ENCODE data around the gene MKI67.
"Not testable (repeated sequence)": the region's sequence is repeated elsewhere in the genome, so short reads cannot be mapped to it uniquely, and the experiment has no call there.

Gene MKI67

DNA sequence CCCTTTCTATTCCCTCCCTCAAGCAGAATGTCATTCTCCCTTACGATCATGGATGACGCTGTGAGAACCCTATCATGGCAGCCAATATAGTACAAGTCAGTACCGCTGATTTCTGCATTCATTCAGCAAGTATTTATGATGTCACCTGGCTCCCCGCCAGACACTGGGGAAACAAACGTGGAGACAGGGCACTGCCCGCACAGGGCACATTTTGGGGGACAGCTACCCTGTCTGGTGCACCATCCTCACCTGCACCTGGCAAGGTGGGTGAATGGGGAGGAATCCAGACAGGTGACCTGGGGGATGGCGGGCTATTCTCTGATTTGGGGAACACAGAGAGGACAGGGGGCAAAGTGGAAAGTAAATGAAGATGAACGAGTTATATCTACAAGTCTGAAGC, 28.4 kb downstream of the MKI67 start:
- no peak overlapping the region for H3K4me3 ChIP-seq
- no peaks in the 10 kb centered on the region for H3K27me3 ChIP-seq
- intact Hi-C loops (cut with DNase I; ENCODE audit: low total_unique reads) = loop anchor here (5.0 kb wide), 1 partner anchor 320 kb away; no protein-coding TSS in a partner anchor
- no peak for TF ChIP-seq CTCF (IDR thresholded peaks at IDR 0.05)
- H3K4me1 ChIP-seq = no peaks in the 10 kb centered on the region
- DNase-seq = no peak
- H3K9me3 ChIP-seq = no peaks in the 10 kb centered on the region
- no peak overlapping the region for H3K27ac ChIP-seq
- H3K36me3 ChIP-seq = no peaks in the 10 kb centered on the region

GRCh38 chr10:128096486-128097199, 29.6 kb downstream of the MKI67 start:
- no peaks in the 10 kb centered on the region for H3K36me3 ChIP-seq
- H3K27me3 ChIP-seq = no peaks in the 10 kb centered on the region
- no peak for TF ChIP-seq CTCF (IDR thresholded peaks at IDR 0.05)
- no peak overlapping the region for H3K27ac ChIP-seq
- H3K4me1 ChIP-seq = no peaks in the 10 kb centered on the region
- H3K9me3 ChIP-seq = no peaks in the 10 kb centered on the region
- intact Hi-C loops (cut with DNase I; ENCODE audit: low total_unique reads) = loop anchor here (5.0 kb wide), 1 partner anchor 321 kb away; no protein-coding TSS in a partner anchor
- no peak for DNase-seq
- H3K4me3 ChIP-seq = no peak overlapping the region

GRCh38 chr10:128095753-128096469, 30.3 kb downstream of the MKI67 start:
- no peaks in the 10 kb centered on the region for H3K9me3 ChIP-seq
- no peak for TF ChIP-seq CTCF (IDR thresholded peaks at IDR 0.05)
- no peaks in the 10 kb centered on the region for H3K4me1 ChIP-seq
- H3K36me3 ChIP-seq = no peaks in the 10 kb centered on the region
- no peak for DNase-seq
- H3K27me3 ChIP-seq = no peaks in the 10 kb centered on the region
- H3K4me3 ChIP-seq = no peak overlapping the region
- intact Hi-C loops (cut with DNase I; ENCODE audit: low total_unique reads) = loop anchor here (5.0 kb wide), 1 partner anchor 321 kb away; no protein-coding TSS in a partner anchor
- H3K27ac ChIP-seq = no peak overlapping the region

- H3K27me3 ChIP-seq = no peaks in the 10 kb centered on the region
- H3K27ac ChIP-seq = no peak overlapping the region
- intact Hi-C loops (cut with DNase I; ENCODE audit: low total_unique reads) = loop anchor here (5.0 kb wide), 1 partner anchor 322 kb away; no protein-coding TSS in a partner anchor
Observed at GRCh38 chr10:128095027-128095752, 31.0 kb downstream of the MKI67 start.

GRCh38 chr10:128094596-128094995, 31.6 kb downstream of the MKI67 start:
- H3K27me3 ChIP-seq; H3K36me3 ChIP-seq; H3K4me1 ChIP-seq; DNase-seq; H3K27ac ChIP-seq; H3K4me3 ChIP-seq; intact Hi-C loops (cut with DNase I; ENCODE audit: low total_unique reads); H3K9me3 ChIP-seq: not testable (repeated sequence)

More at GRCh38 chr10:128095027-128095752, 31.0 kb downstream of the MKI67 start:
- Histone ChIP-seq H3K4me3 (no peak overlapping the region), H3K4me1 (no peaks in the 10 kb centered on the region), H3K36me3 (no peaks in the 10 kb centered on the region), H3K9me3 (no peaks in the 10 kb centered on the region)
- DNase-seq = no peak
- no peak for TF ChIP-seq CTCF (IDR thresholded peaks at IDR 0.05)
